ENCODE data around the gene ERG28. TPM values are rescaled to one million over a fixed set of nuclear protein-coding genes. Genes with fewer than 3 reads are reported as not detected.

ERG28 gene
- total and polyA plus RNA-seq, 10 of the 15 experiments (the other 5 are each of a cell fraction or from before 2014, with no cell fraction given), result 15.2 to 67.0 (median 48.1) TPM

DNA sequence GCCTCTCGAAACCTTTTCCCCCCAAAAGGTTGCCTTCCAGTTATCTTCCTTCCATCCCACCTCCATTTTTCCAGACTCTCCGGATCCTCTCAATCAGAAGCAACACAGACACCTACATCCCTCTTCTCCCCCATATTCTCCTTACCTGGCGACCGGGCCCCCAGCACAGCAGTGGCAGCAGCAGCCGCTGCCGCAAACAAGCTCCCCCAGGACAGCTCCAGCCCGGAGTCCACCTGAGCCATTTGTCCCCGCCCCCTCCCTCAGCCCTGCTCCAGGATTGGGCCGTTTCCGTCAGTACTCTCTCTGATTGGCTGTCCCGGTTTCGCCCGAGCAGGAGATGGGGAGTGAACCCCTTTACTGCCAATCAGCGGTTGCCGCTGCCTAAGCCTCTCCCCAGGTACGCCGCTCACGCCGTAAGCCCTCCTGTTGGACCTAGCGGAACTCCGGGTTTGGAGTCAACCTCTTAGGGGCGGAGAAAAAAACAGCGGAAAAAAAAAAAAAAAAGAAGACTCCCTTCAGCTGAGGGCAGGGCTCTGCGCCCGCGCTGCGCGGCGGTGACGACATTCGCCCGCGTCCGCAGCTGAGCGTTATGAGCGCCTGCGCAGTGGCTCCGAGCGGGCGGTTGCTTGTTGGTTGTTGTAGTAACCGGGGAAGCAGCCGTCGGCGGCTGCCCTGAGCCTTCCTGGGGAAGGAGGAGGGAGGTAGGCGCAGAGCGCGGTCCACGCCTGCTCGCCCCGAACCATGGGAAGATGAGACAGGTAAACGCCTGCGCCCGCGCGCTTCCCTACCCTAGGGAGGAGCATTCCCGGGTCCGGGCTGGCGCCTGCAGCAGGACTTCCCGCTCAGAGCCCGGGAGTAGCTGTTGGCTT, at the start of gene ERG28, which contains the start of gene TTLL5 (continued):
- TF ChIP-seq ZBTB11 (CRISPR knock-in tag; IDR thresholded peaks at IDR 0.05) (no peak), SPI1 (IDR thresholded peaks at IDR 0.05; ENCODE audit: borderline replicate concordance, insufficient read depth, low read depth, low read length) (no peak), IKZF1 (conservative IDR thresholded peaks at IDR 0.05) (peak; percentile 85), IKZF2 (IDR thresholded peaks at IDR 0.05) (peak; percentile 42 to 62; a peak in 2 of 4 replicates), TBL1XR1 (IDR thresholded peaks at IDR 0.05; ENCODE audit: low read depth, low read length) (0 out of 2 replicates have a peak, but pooled peaks have one; percentile 25), RCOR1 (conservative IDR thresholded peaks at IDR 0.05; ENCODE audit: low read depth, low read length) (peak; percentile 82; the same call in 1 of the 2 replicates), NR2C2 (IDR thresholded peaks at IDR 0.05; ENCODE audit: borderline replicate concordance, control insufficient read depth, insufficient read length, low read depth) (no peak), EGR1 (IDR thresholded peaks at IDR 0.05; ENCODE audit: borderline replicate concordance in 1 of 2, low read depth in 2 of 2, low read length in 2 of 2) (peak in 1 of 2 experiments; percentile 35; a peak in 1 of 3 replicates), ATF2 (IDR thresholded peaks at IDR 0.05; ENCODE audit: low read length) (no peak), WRNIP1 (IDR thresholded peaks at IDR 0.05; ENCODE audit: borderline replicate concordance, low read depth, low read length) (no peak), CBX3 (IDR thresholded peaks at IDR 0.05; ENCODE audit: borderline replicate concordance, low read depth) (no peak), STAT3 (IDR thresholded peaks at IDR 0.05; ENCODE audit: low read depth, low read length) (no peak), EZH2 (IDR thresholded peaks at IDR 0.05; ENCODE audit: borderline replicate concordance, control insufficient read depth, low read depth, low read length) (no peak), TAF1 (IDR thresholded peaks at IDR 0.05; ENCODE audit: borderline replicate concordance, low read depth, low read length) (0 out of 2 replicates have a peak, but pooled peaks have one; percentile 40)
- TF ChIP-seq, protein P1, sequence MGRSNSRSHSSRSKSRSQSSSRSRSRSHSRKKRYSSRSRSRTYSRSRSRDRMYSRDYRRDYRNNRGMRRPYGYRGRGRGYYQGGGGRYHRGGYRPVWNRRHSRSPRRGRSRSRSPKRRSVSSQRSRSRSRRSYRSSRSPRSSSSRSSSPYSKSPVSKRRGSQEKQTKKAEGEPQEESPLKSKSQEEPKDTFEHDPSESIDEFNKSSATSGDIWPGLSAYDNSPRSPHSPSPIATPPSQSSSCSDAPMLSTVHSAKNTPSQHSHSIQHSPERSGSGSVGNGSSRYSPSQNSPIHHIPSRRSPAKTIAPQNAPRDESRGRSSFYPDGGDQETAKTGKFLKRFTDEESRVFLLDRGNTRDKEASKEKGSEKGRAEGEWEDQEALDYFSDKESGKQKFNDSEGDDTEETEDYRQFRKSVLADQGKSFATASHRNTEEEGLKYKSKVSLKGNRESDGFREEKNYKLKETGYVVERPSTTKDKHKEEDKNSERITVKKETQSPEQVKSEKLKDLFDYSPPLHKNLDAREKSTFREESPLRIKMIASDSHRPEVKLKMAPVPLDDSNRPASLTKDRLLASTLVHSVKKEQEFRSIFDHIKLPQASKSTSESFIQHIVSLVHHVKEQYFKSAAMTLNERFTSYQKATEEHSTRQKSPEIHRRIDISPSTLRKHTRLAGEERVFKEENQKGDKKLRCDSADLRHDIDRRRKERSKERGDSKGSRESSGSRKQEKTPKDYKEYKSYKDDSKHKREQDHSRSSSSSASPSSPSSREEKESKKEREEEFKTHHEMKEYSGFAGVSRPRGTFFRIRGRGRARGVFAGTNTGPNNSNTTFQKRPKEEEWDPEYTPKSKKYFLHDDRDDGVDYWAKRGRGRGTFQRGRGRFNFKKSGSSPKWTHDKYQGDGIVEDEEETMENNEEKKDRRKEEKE (IDR thresholded peaks at IDR 0.05), result no peak
- TF ChIP-seq, protein P2, sequence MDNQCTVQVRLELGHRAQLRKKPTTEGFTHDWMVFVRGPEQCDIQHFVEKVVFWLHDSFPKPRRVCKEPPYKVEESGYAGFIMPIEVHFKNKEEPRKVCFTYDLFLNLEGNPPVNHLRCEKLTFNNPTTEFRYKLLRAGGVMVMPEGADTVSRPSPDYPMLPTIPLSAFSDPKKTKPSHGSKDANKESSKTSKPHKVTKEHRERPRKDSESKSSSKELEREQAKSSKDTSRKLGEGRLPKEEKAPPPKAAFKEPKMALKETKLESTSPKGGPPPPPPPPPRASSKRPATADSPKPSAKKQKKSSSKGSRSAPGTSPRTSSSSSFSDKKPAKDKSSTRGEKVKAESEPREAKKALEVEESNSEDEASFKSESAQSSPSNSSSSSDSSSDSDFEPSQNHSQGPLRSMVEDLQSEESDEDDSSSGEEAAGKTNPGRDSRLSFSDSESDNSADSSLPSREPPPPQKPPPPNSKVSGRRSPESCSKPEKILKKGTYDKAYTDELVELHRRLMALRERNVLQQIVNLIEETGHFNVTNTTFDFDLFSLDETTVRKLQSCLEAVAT (IDR thresholded peaks at IDR 0.05), result no peak
- TF ChIP-seq, protein P3, sequence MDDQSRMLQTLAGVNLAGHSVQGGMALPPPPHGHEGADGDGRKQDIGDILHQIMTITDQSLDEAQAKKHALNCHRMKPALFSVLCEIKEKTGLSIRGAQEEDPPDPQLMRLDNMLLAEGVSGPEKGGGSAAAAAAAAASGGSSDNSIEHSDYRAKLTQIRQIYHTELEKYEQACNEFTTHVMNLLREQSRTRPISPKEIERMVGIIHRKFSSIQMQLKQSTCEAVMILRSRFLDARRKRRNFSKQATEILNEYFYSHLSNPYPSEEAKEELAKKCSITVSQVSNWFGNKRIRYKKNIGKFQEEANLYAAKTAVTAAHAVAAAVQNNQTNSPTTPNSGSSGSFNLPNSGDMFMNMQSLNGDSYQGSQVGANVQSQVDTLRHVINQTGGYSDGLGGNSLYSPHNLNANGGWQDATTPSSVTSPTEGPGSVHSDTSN (IDR thresholded peaks at IDR 0.05; ENCODE audit: insufficient replicate concordance, low read depth, low read length), result peak; percentile 95

Measured in GM12878 (cell line).